Vagina (tissue), 2 donors: ENCODE results near the gene ARHGEF11. TPM values are rescaled to one million over a fixed set of nuclear protein-coding genes. Genes with fewer than 3 reads are reported as not detected.

Source experiments
- DNase-seq, 2 donors: peaks; one replicate each; pipeline ENCODE4 v3.0.0-alpha.2; 2017; ENCODE audit errors: extremely low spot score in 2 of 2
- H3K27ac ChIP-seq: fragments of 200-600 bp; sonication (generic); one replicate; pipeline ENCODE4 v1.5.1; 2019
- H3K27me3 ChIP-seq: fragments of 200-600 bp; sonication (generic); one replicate; pipeline ENCODE4 v1.5.1; 2019
- H3K36me3 ChIP-seq, 2 donors: fragments of 200-600 bp; sonication (generic); one replicate each; pipeline ENCODE4 v1.5.1; 2017 to 2019
- H3K4me1 ChIP-seq: fragments of 200-600 bp; sonication (generic); one replicate; pipeline ENCODE4 v1.5.1; 2019
- H3K4me3 ChIP-seq, 2 donors: fragments of 200-600 bp; sonication (generic); 1 replicate in 1 of 2; 2 replicates in 1 of 2; pipeline ENCODE4 v1.5.1; 2016 to 2019
- H3K9me3 ChIP-seq: fragments of 200-600 bp; sonication (generic); one replicate; pipeline ENCODE4 v1.5.1; 2019
- CTCF ChIP-seq, 3 experiments: fragments of 450-650 bp in 2 of 3; fragments of 200-600 bp in 1 of 3; sonication (generic) in 1 of 3; IDR thresholded peaks; one replicate each; pipeline ENCODE4 v1.5.1; 2017 to 2019; ENCODE audit warnings: antibody characterized with exemption in 3 of 3, mild to moderate bottlenecking in 2 of 3, moderate library complexity in 2 of 3
- POLR2A ChIP-seq, 2 donors: fragments of 450-650 bp; IDR thresholded peaks; one replicate each; pipeline ENCODE4 v1.6.1; 2017; ENCODE audit warnings: antibody characterized with exemption in 2 of 2, mild to moderate bottlenecking in 2 of 2, moderate library complexity in 2 of 2
- POLR2AphosphoS5 ChIP-seq, 2 donors: sonication (generic); formaldehyde crosslinking; IDR thresholded peaks; one replicate each; pipeline ENCODE4 v1.9.0; 2017; ENCODE audit warnings: antibody characterized with exemption in 2 of 2, mild to moderate bottlenecking in 2 of 2, low read depth in 1 of 2; ENCODE audit not compliant: insufficient read depth in 1 of 2
- intact Hi-C: fragments of 100-400 bp; cut with DNase I; formaldehyde crosslinking; loops from one replicate; pipeline ENCODE4 v1.15.1; 2023
- total RNA-seq: library from RNA; depleted of rRNA; stranded (reverse); fragments of >200 nt; gene quantifications from one replicate; pipeline ENCODE4 v1.2.3, GENCODE V29; 2016

Gene ARHGEF11
- 29.2 TPM for total RNA-seq

- DNase-seq, result no peak
- H3K4me3 ChIP-seq, result peak within 1 kb of the TSS; percentile 64 to 83
- no peaks in the 10 kb centered on the region for H3K36me3 ChIP-seq
- no peaks in the 10 kb centered on the region for H3K27me3 ChIP-seq
- peaks cover 43% of the 10 kb centered on the region for H3K4me1 ChIP-seq
- TF ChIP-seq CTCF (IDR thresholded peaks at IDR 0.05) (no peak), POLR2A (IDR thresholded peaks at IDR 0.05) (peak in 1 of 2 donors; percentile 67)
- no peaks in the 10 kb centered on the region for H3K9me3 ChIP-seq
- intact Hi-C loops, result no loop called here
- peak within 1 kb of the TSS; percentile 88 for H3K27ac ChIP-seq
Measured at GRCh38 chr1:157045250-157046218, at the start of gene ARHGEF11. Gene ARHGEF11 (minus strand): TSS chr1:157045742. CDS start chr1:157044330, 1,412 bp downstream.

- H3K27me3 ChIP-seq, result no peaks in the 10 kb centered on the region
- no peaks in the 10 kb centered on the region for H3K36me3 ChIP-seq
- intact Hi-C loops, result no loop called here
- TF ChIP-seq CTCF (IDR thresholded peaks at IDR 0.05), result no peak
- no peak for TF ChIP-seq POLR2AphosphoS5 (IDR thresholded peaks at IDR 0.05; ENCODE audit: insufficient read depth in 1 of 2, low read depth in 1 of 2)
- TF ChIP-seq POLR2A (IDR thresholded peaks at IDR 0.05), result no peak
- no peaks in the 10 kb centered on the region for H3K9me3 ChIP-seq
- no peak overlapping the region for H3K27ac ChIP-seq
- H3K4me3 ChIP-seq, result no peak overlapping the region
- peaks cover 14% of the 10 kb centered on the region for H3K4me1 ChIP-seq
- no peak for DNase-seq
Measured at GRCh38 chr1:157095091-157095490, 49.5 kb upstream of the ARHGEF11 start.

GRCh38 chr1:157092831-157093230 is 47.3 kb upstream of the ARHGEF11 start:
- intact Hi-C loops, result no loop called here
- Histone ChIP-seq H3K4me1 (peaks cover 14% of the 10 kb centered on the region), H3K9me3 (no peaks in the 10 kb centered on the region), H3K4me3 (no peak overlapping the region), H3K27me3 (no peaks in the 10 kb centered on the region), H3K36me3 (no peaks in the 10 kb centered on the region), H3K27ac (no peak overlapping the region)
- TF ChIP-seq CTCF (IDR thresholded peaks at IDR 0.05) (no peak), POLR2AphosphoS5 (IDR thresholded peaks at IDR 0.05; ENCODE audit: insufficient read depth in 1 of 2, low read depth in 1 of 2) (no peak), POLR2A (IDR thresholded peaks at IDR 0.05) (no peak)
- DNase-seq, result no peak

- Histone ChIP-seq H3K4me1 (peaks cover 14% of the 10 kb centered on the region), H3K27me3 (no peaks in the 10 kb centered on the region), H3K4me3 (no peak overlapping the region), H3K27ac (no peak overlapping the region), H3K9me3 (no peaks in the 10 kb centered on the region), H3K36me3 (no peaks in the 10 kb centered on the region)
- intact Hi-C loops, result loop anchor here (2.0 kb wide), 1 partner anchor 63 kb away; no protein-coding TSS in a partner anchor
- no peak for DNase-seq
- TF ChIP-seq POLR2A (IDR thresholded peaks at IDR 0.05), result no peak
- no peak for TF ChIP-seq POLR2AphosphoS5 (IDR thresholded peaks at IDR 0.05; ENCODE audit: insufficient read depth in 1 of 2, low read depth in 1 of 2)
- TF ChIP-seq CTCF (IDR thresholded peaks at IDR 0.05), result no peak
Measured at GRCh38 chr1:157091668-157092273, 46.2 kb upstream of the ARHGEF11 start.
